GM19240 (cell line): ENCODE results near the gene IFNW1.
A peak's percentile ranks its signal among the peaks of the same experiment; 100 is the strongest.

Experiments used
- DNase-seq: peaks from one replicate; pipeline ENCODE4 v3.0.0; 2011; ENCODE audit warnings: low spot score; ENCODE audit not compliant: insufficient read length

The IFNW1 gene

GRCh38 chr9:21110708-21111576 is 30.7 kb downstream of the IFNW1 start:
- DNase-seq: peak; percentile 23

GRCh38 chr9:21104787-21105186 is 36.8 kb downstream of the IFNW1 start:
- no peak for DNase-seq

- DNase-seq: no peak
Measured at GRCh38 chr9:21102305-21102704, 39.3 kb downstream of the IFNW1 start.

GRCh38 chr9:21097817-21098216 is 43.8 kb downstream of the IFNW1 start:
- DNase-seq: no peak

- no peak for DNase-seq
Measured at GRCh38 chr9:21096901-21097255, 44.8 kb downstream of the IFNW1 start.

- DNase-seq: peak; percentile 32
Measured at GRCh38 chr9:21096172-21096900, 45.3 kb downstream of the IFNW1 start.

- DNase-seq: no peak
Measured at GRCh38 chr9:21095561-21095960, 46.1 kb downstream of the IFNW1 start.
